Measurements from ENCODE around the gene TIMM17A. TPM values are rescaled to one million over a fixed set of nuclear protein-coding genes. Genes with fewer than 3 reads are reported as not detected.
A peak's percentile ranks its signal among the peaks of the same experiment; 100 is the strongest.

The TIMM17A gene
- total and polyA plus RNA-seq, 2 of the 8 experiments (the other 6 are each of a cell fraction or from before 2014, with no cell fraction given) = 30.3 to 57.1 TPM

- H3K23ac ChIP-seq (ENCODE audit: insufficient read length) = no peak within 1 kb of the TSS
- peak within 1 kb of the TSS; percentile 27; the same call in 1 of the 2 replicates for H2BK12ac ChIP-seq (ENCODE audit: low read depth, low read length)
- H3K9ac ChIP-seq (replicated peaks in 1 of 4; ENCODE audit: extremely low read depth in 1 of 4, low read depth in 3 of 4, low read length in 3 of 4) = peak within 1 kb of the TSS; percentile 55 to 75 (median 70); a peak in 6 of 7 replicates
- H3K36me3 ChIP-seq (ENCODE audit: control insufficient read depth in 2 of 4, insufficient read depth in 4 of 4, low read length in 3 of 4) = no peaks in the 10 kb centered on the region
- peaks cover 0 to 2% of the 10 kb centered on the region in 2 experiments for H4K20me1 ChIP-seq (replicated peaks in 1 of 2; ENCODE audit: control insufficient read depth in 1 of 2, insufficient read depth in 2 of 2, low read length in 2 of 2)
- no peak within 1 kb of the TSS for H3K14ac ChIP-seq (ENCODE audit: insufficient read length)
- no peak within 1 kb of the TSS; the same call in 1 of the 2 replicates for H2BK20ac ChIP-seq (ENCODE audit: low read length)
- H3K27me3 ChIP-seq (replicated peaks in 1 of 4; ENCODE audit: control insufficient read depth in 3 of 4, extremely low read depth in 1 of 4, insufficient read depth in 3 of 4, low read length in 3 of 4) = peaks cover 0 to 3% (median 0%) of the 10 kb centered on the region in 4 experiments; a peak in 1 of 7 replicates
- DNase-seq (ENCODE audit: low read depth in 1 of 2, low spot score in 2 of 2) (peak in 1 of 2 experiments; percentile 85), FAIRE-seq (no peak)
- WGBS, 2 experiments (ENCODE audit: extremely low coverage in 1 of 2, insufficient coverage in 1 of 2, insufficient read length in 1 of 2, insufficient replicate concordance in 2 of 2, low coverage in 1 of 2, low lambda C conversion rate in 2 of 2, missing lambda C conversion rate in 1 of 2) = 2% methylated on average over 65 of the region's 80 CpGs; no CpG with 5 or more reads in 1 of the 2 experiments
- peaks cover 3 to 38% of the 10 kb centered on the region in 2 experiments; a peak in 3 of 4 replicates for H3K79me2 ChIP-seq (ENCODE audit: control insufficient read depth in 1 of 2, insufficient read depth in 2 of 2, low read length in 2 of 2)
- H2AK5ac ChIP-seq (ENCODE audit: low read depth, low read length) = no peak within 1 kb of the TSS
- H4K91ac ChIP-seq (replicated peaks; ENCODE audit: insufficient read length, low read length) = peak within 1 kb of the TSS; percentile 73
- peaks cover 6% of the 10 kb centered on the region for H3K23me2 ChIP-seq (ENCODE audit: low read depth, low read length)
- H3K4me1 ChIP-seq (replicated peaks in 1 of 4; ENCODE audit: control insufficient read depth in 3 of 4, insufficient read depth in 4 of 4, low read length in 3 of 4) = peaks cover 0 to 4% (median 2%) of the 10 kb centered on the region in 4 experiments; a peak in 5 of 7 replicates
- H3K4me3 ChIP-seq (ENCODE audit: extremely low read depth in 1 of 4, insufficient read depth in 2 of 4, low read depth in 3 of 4, low read length in 4 of 4) = peak within 1 kb of the TSS; percentile 78 to 87 (median 82)
- H2BK5ac ChIP-seq (ENCODE audit: low read depth, low read length) = no peak within 1 kb of the TSS; the same call in 1 of the 2 replicates
- H3K56ac ChIP-seq (replicated peaks; ENCODE audit: insufficient read length, low read depth, low read length) = peak within 1 kb of the TSS; percentile 95
- peak within 1 kb of the TSS; percentile 95 for H2AFZ ChIP-seq (ENCODE audit: low read length)
- CTCF ChIA-PET (ENCODE audit: partially characterized antibody) = interaction anchor here (0.7 to 7.3 kb wide), 11 partner anchors 10 to 140 kb away, joined by 3 to 44 read pairs (median 5); no protein-coding TSS in a partner anchor
- H4K5ac ChIP-seq (ENCODE audit: insufficient read length, low read depth, low read length) = peak within 1 kb of the TSS; percentile 59
- H2BK15ac ChIP-seq (ENCODE audit: low read length) = peak within 1 kb of the TSS; percentile 98
- peak within 1 kb of the TSS; percentile 83 for H3K4ac ChIP-seq (replicated peaks; ENCODE audit: insufficient read length, low read depth, low read length)
- H2BK120ac ChIP-seq (replicated peaks; ENCODE audit: low read depth, low read length) = no peak within 1 kb of the TSS
- H3K18ac ChIP-seq (ENCODE audit: extremely low read depth, low read length) = peak within 1 kb of the TSS; percentile 95
- peak within 1 kb of the TSS; percentile 13; the same call in 1 of the 2 replicates for H3K27ac ChIP-seq (ENCODE audit: low read depth, low read length)
- peaks cover 2% of the 10 kb centered on the region; the same call in 1 of the 2 replicates for H3K79me1 ChIP-seq (ENCODE audit: low read depth, low read length)
- POLR2A ChIA-PET (ENCODE audit: partially characterized antibody) = interaction anchor here (0.6 to 2.6 kb wide), 12 partner anchors 9 to 104 kb away, joined by 3 to 11 read pairs (median 5); partner anchors contain the start of genes ELF3 and TIMM17A
- H4K8ac ChIP-seq (ENCODE audit: extremely low read depth, insufficient read depth, low read length) = peak within 1 kb of the TSS; percentile 76
- peak within 1 kb of the TSS; percentile 86 for H3K4me2 ChIP-seq (ENCODE audit: insufficient read depth in 1 of 2, low read depth in 2 of 2, low read length in 2 of 2)
- H3K9me3 ChIP-seq (ENCODE audit: insufficient read depth in 2 of 2, low read depth in 1 of 2, low read length in 1 of 2) = no peaks in the 10 kb centered on the region
- TF ChIP-seq TAF1 (IDR thresholded peaks at IDR 0.05; ENCODE audit: low read depth, low read length) (peak; percentile 75; the same call in 1 of the 2 replicates), RNF2 (IDR thresholded peaks at IDR 0.05; ENCODE audit: borderline replicate concordance, low read depth, low read length, missing control alignments, poor library complexity, severe bottlenecking) (no peak), EZH2 (IDR thresholded peaks at IDR 0.05; ENCODE audit: low read depth, low read length, severe bottlenecking) (no peak), NANOG (IDR thresholded peaks at IDR 0.05; ENCODE audit: insufficient read depth, low read depth, low read length, poor library complexity, severe bottlenecking) (no peak), BACH1 (IDR thresholded peaks at IDR 0.05; ENCODE audit: low read length) (0 out of 2 replicates have a peak, but pooled peaks have one; percentile 6), POU5F1 (IDR thresholded peaks at IDR 0.05; ENCODE audit: low read depth, low read length) (no peak), SAP30 (IDR thresholded peaks at IDR 0.05; ENCODE audit: insufficient read depth, insufficient replicate concordance, low read length) (no peak), NRF1 (IDR thresholded peaks at IDR 0.05; ENCODE audit: low read depth, low read length) (no peak), KDM4A (IDR thresholded peaks at IDR 0.05; ENCODE audit: low read depth, low read length, severe bottlenecking) (peak; percentile 92), SP1 (IDR thresholded peaks at IDR 0.05; ENCODE audit: low read depth, low read length) (no peak)
Measured at GRCh38 chr1:201982623-201983379, 27.5 kb downstream of the TIMM17A start, which contains the start of gene RNPEP. TSS of gene RNPEP (plus strand) at chr1:201982648. CDS start at chr1:201982667, 19 bp downstream.
